HG03521 (cell line): ENCODE measurements around the gene PPIC.

Experiments
- ATAC-seq: cut with Tn5 transposase; IDR thresholded peaks from one replicate; pipeline ENCODE4 v1.9.1; 2021; ENCODE audit warnings: mild to moderate bottlenecking, moderate library complexity; ENCODE audit not compliant: unreplicated experiment

The PPIC gene

GRCh38 chr5:123036391-123037103 is at the start of gene PPIC:
PPIC (minus strand) TSS chr5:123036725; CDS start chr5:123036625, 100 bp downstream.
- ATAC-seq, result peak; percentile 37

DNA sequence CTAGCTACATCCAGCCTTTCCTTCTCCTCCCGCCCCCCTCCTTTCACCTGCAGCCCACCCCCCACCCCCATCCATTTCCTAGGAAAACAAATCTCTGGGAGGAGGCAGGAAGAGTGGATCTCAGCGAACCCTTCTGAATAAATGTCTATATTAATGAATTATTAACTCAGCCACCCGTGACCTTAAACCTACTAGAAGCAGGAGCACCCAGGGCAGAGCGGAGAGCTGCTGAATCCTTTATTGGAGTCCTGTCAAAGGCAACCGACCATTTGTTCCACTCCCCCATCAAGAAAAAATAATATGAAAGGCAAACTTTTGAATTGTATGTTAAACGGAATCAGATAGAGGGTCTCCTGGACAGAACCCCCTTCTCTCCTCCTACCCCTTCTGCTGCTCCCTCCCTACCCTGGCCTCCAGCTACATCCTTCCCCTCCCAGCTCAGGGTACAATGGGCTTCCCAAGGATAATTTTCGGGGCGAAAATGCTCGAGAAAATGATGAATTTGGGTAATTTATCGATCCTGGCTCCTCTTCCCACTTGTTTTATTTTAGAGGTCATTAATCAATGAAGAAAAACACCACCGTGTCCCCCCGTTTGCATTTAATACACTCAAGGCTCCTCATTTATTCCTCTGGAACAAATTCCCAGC is 49.2 kb upstream of the PPIC start:
- ATAC-seq, result no peak

DNA sequence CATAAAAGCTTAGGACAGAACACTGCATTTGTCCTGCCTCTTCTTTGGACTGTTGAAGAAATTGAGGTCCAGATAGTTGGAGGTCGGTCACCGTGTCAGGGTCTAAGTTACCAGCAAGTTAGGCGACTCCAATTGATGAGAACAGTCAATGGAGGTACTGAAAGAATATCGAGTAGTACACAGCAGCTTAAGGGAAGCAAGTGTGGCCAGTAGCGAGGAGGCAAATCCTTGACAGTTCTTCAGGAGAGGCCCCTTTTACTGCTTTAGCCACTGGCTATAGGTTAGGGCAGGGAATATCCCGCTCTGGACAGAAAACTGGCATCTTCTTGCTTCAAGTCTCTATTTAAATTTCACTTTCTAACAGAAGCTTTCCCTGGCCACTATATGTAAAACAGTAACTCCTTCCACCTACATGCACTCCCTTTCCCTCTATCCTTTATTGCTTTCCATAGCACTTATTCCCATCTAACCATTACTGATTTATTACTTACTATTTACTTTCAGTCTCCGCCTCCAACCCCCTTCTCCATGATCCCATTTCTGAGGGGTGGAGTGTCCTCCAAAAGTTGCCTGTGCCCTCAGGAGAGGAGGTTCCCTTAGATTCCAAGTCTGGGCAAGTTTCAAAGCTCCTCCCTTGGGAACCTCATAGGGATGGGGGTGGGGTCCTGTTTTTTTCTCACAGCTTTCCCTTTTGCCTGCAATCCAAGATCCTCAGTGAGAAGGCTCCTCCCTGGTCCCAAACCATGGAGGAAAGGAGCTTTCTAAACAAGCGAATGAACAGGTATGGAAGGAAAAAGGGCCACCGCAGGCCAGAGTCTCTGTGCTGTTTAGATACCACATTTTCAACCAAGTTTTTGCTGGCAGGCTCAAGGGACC is 48.4 kb upstream of the PPIC start:
- ATAC-seq, result no peak

GRCh38 chr5:123083298-123083697 is 46.8 kb upstream of the PPIC start:
- no peak for ATAC-seq

GRCh38 chr5:123080215-123080614 is 43.7 kb upstream of the PPIC start:
- ATAC-seq, result no peak

DNA sequence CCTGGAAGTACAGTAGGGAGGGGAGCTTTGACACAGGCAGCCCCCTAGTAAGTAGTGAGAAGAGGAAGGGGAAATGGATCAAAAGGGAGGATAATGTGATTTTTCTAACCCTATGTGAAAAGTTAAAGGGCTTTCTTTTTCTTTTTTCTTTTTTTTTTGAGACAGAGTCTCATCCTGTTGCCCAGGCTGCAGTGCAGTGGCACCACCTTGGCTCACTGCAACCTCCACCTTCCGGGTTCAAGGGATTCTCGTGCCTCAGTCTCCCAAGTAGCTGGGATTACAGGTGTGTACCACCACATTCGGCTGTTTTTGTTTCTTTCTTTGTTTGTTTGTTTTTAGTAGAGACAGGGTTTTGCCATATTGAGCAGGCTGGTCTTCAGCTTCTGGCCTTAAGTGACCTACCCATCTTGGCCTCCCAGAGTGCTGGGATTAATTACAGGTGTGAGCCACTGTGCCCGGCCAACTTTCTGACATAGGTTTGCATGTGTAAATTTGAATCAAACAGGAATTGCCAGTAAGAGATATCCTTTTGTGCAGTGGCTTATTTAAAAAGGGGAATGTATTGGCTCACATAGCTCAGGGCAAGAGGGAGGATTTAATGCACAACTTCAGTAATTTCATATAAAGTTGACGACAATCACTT is 39.1 kb upstream of the PPIC start:
- no peak for ATAC-seq

DNA sequence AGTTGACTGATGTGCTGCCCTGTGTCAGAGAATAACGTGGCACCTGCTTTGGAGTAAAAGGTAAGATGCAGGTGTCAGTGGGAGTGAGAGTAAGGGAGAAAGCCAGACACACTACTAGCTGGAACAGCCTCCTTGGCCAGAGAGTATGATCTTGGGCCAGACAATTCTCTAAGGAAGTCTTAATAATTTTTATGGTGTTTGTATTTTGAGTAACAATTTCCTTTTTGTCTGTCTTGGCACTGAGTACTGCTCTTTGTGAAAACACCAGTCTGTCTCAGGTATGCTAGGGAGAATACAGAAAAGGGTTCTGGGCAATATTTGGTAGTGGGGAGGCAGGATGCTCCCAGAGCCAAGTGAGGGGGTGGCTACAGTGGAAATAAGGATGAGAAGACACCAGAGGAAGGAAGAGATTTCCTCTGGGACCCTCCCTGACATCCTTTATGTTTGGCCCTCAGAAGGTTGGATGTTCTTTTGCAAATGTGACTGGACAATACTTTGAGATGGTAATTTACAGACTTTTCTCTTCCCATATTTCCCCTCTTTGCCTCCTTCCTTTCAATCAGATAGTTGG is 31.9 kb upstream of the PPIC start:
- ATAC-seq, result no peak

- ATAC-seq, result no peak
These were observed 29.5 kb upstream of the PPIC start for GRCh38 chr5:123066016-123066415.

- ATAC-seq, result no peak
These were observed 22.9 kb upstream of the PPIC start for GRCh38 chr5:123059455-123059854.

DNA sequence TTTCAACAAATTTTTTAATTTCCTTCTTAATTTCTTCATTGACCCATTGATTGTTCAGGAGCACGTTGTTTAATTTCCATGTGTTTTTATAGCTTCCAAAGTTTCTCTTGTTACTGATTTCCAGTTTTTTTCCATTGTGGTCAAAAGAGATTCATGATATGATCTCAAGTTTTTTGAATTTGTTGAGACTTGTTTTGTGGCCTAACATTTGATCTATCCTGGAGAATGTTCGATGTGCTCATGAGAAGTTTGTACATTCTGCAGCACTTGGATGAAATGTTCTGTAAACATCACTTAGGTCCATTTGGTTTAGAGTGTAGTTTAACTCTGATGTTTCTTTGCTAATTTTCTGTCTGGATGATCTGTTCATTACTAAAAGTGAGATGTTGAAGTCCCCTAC is 14.7 kb upstream of the PPIC start:
- ATAC-seq, result no peak

DNA sequence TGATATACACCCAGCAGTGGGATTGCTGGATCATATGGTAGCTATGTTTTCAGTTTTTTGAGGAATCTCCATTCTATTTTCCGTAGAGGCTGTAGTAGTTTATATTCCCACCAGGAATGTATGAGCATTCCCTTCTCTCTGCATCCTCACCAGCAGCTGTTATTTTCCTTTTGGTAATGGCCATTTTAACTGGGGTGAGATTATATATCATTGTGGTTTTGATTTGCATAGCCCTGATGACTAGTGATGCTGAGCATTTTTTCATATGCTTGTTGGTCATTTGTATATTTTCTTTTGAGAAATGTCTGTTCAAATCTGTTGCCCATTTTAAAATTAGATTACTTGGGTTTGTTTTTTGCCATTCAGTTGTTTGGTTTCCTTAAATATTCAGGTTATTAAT is 11.2 kb upstream of the PPIC start:
- no peak for ATAC-seq

GRCh38 chr5:123046222-123046621 is 9.7 kb upstream of the PPIC start:
- ATAC-seq, result no peak

DNA sequence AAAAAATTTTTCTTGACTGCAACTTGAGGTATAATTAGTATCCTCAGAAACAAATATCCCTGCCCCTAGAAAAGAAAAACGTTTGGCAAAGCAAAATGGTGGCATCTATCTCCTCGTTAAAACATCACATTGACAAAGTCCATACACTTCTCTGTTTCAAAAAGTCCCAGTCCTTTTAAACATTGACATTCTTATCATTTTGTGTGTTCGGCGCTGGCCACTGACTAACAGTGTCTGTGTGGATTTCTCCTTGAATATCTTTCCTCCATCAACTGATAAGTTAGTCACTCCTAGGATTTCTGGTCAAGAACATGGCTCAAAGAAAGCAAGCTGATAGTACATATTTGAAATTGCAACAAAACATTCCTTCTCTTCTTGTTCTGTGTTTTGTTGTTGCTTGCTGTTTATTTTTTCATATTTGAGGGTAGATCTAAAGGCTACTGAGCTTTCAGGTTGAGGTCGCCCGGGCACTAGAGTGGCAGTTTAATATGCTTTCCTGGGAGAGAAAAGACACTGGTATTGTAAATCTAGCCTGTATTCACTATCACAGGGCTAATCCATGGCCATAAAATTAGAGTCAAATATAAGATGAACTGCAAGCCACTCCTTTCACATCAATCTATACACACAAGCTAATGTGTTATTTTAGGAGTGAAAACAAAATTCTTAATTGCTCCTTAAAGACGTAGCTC is 8.5 kb upstream of the PPIC start:
- ATAC-seq, result no peak

GRCh38 chr5:123039673-123040072 is 3.1 kb upstream of the PPIC start:
- no peak for ATAC-seq

- no peak for ATAC-seq
These were observed 536 bp upstream of the PPIC start for GRCh38 chr5:123037104-123037418.

DNA sequence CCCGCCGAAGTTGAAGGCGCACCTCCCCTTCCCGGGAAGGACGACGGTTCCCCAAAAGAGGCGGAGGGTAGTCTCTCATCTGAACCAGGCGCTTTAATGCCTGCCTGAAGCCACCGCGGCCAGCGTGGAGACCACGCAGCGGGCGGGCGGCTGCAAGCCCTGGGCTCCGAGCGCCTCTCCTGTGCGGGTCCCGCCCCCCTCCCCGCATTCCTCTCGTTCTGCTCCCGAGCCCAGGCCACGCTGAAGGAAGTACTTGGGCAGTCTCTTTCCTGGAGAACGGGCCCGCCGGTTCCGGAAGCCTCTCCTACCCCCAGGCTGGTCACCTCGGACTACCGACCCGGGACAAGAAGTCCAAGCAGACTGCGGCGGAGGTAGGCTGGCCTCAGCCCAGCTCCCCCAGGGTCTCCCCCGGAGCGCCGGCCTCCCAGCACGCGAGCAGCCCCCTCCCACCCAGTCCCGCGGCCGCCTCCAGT is 571 bp downstream of the PPIC start:
- peak; percentile 7 for ATAC-seq

DNA sequence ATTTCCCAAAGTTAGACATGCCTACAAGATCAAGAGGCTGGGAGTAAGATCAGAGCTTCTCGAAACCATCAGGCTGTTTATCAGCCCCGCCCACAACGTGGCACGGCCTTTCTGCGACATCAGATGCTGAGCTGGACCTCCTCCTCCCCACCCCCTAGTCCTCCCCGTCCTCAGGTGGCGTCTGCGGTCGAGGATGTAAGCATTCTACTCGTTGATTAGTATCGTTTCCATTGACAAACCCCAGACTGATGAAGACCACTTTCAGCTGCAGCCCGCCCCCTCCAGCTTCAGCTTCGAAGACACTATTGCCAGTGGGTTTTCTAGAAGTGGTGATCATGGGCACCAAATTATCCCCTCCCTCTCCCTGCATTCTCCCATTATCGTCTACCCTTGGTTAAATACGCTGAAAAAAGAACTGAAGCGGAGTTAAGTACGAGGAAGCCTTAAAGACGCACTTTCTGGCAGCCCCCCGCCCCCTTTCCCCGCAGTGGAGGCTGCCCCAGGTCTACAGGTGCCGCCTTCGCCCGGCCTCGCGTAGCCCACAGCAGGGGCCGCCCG is 1.1 kb downstream of the PPIC start:
- ATAC-seq, result no peak

DNA sequence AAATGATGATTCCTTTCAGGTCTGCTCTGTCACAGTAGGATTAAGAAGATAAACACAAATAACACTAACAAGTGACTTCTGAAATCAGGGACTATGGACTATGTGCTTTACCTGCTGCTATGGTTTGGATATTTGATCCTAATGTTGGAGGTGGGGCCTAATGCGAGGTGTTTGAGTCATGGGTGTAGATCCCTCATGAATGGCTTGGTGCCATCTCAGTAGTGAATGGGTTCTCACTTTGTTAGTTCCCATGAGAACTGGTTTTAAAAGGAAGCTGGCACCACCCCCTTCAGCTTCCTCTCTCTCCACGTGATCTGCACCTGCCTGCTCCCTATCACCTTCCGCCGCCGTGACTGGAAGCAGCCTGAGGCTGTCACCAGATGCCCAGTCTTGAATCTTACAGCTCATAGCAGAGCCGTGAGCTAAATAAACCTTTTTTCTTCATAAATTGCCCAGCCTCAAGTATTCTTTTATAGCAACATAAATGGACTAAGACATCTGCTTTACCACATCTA is 3.3 kb downstream of the PPIC start:
- ATAC-seq, result no peak

DNA sequence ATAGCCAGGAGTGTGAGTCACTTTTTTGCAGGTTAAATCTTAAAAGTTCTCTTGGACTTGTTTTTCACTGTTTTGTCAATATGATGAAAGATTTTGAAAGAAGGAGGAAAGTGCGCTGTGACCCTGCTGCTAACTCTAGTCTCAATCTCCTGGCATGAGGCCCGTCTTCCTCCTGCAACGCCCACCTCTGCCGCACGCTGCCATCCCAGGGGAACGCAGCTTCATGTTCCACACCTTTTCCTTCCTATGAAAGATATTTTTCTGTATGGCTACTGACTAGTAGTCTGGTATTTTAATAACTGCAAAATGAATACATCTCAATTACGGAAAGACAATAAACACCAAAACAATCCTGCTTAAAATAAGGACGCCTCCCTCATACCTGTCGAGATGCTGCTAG is 8.3 kb downstream of the PPIC start:
- no peak for ATAC-seq

DNA sequence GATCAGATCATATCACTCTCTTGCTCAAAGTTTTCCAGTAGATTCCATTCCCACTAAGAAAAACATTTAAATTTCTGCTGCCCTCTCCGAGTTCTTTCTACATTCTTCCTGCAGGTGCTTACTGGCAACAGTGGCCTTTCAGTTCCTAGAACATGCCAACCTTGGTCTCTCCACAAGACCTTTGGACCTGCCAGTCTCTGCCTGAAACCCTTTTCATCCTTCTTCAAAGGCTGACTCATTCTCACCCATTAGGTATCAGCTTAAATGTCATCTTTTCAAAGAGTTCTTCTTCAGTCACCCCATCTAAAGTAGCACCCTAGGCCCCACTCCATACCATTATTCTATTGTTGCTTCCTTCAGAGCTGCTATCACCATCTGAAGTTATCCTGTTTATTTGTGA is 21.8 kb downstream of the PPIC start:
- no peak for ATAC-seq
